ENCODE measurements around the gene GOLGA8M.
"Not testable (repeated sequence)": the region's sequence is repeated elsewhere in the genome, so short reads cannot be mapped to it uniquely, and the experiment has no call there.

- not testable (repeated sequence) for TF ChIP-seq POLR2AphosphoS5, POLR2A (IDR thresholded peaks at IDR 0.05)
Observed at GRCh38 chr15:28727026-28727425, 14.8 kb upstream of the GOLGA8M start.

All from spleen (tissue), 3 donors.